Measurements from ENCODE around the gene DNAH7.

Gene DNAH7

DNA sequence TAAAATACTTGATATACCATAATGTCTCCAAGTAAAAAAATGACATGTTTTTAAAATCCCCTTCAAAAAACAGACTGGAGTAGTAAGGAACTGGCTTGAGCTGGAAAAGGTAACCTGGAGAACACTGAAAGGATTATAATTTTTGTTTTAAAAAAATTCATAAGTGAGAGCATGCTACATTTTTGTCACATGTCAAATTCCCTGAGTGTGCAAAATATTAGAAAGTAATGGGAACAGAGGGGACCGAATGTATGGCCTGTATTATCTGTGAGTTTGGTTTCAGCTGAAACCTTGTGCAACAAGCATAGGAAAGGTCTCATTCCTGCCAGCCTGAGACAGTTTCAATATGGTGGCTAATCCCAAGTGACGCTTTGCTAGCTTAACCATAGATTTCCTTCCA lies 209.1 kb downstream of the DNAH7 start:
- no peak overlapping the region for H3K27ac Mint-ChIP-seq
- H3K4me1 Mint-ChIP-seq (ENCODE audit: low read depth in 2 of 2), result no peaks in the 10 kb centered on the region

GRCh38 chr2:195857132-195857531 lies 211.5 kb downstream of the DNAH7 start:
- ATAC-seq (replicated peaks), result no peak
- no peaks in the 10 kb centered on the region for H3K4me1 Mint-ChIP-seq (ENCODE audit: low read depth in 2 of 2)
- no peak overlapping the region for H3K4me3 Mint-ChIP-seq
- H3K27ac Mint-ChIP-seq, result no peak overlapping the region
- H3K36me3 Mint-ChIP-seq (ENCODE audit: insufficient read depth), result no peaks in the 10 kb centered on the region
- no peaks in the 10 kb centered on the region for H3K9me3 Mint-ChIP-seq
- peaks cover 15 to 16% of the 10 kb centered on the region in 2 donors for H3K27me3 Mint-ChIP-seq
- no peak for DNase-seq

More for the DNA sequence above, 209.1 kb downstream of the DNAH7 start:
- no peak for ATAC-seq (replicated peaks)
- Mint-ChIP-seq H3K4me3 (no peak overlapping the region), H3K27me3 (peaks cover 32 to 34% of the 10 kb centered on the region in 2 donors), H3K36me3 (ENCODE audit: insufficient read depth) (no peaks in the 10 kb centered on the region), H3K9me3 (no peaks in the 10 kb centered on the region)
- DNase-seq, result no peak

DNA sequence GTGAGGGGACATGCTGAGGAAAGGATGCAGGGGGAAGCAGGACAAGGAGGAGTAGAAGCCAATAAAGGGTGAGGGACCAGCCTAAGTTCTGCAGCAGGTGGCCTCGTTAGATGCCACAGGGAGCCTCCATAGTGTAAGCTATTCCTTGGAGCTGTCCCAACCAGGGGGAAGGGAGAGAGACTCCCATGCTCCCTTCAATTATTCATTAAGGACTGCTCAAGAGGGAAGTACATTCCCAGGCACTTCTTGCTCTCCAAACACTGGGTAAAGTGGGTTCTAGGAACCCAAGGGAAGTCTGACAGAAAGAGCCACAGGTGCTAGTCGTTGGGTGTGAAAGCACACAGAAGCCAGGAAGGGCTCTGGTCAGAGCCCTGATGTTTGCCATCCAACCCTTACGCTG lies 217.9 kb downstream of the DNAH7 start:
- H3K4me1 Mint-ChIP-seq (ENCODE audit: low read depth in 2 of 2), result peaks cover 0 to 2% of the 10 kb centered on the region in 2 donors
- no peak overlapping the region for H3K27ac Mint-ChIP-seq
- H3K9me3 Mint-ChIP-seq, result no peaks in the 10 kb centered on the region
- H3K4me3 Mint-ChIP-seq, result no peak overlapping the region
- DNase-seq (no peak), ATAC-seq (replicated peaks) (no peak)
- no peaks in the 10 kb centered on the region for H3K36me3 Mint-ChIP-seq (ENCODE audit: insufficient read depth)
- H3K27me3 Mint-ChIP-seq, result peaks cover 12 to 20% of the 10 kb centered on the region in 2 donors

- Mint-ChIP-seq H3K27me3 (peaks cover 12 to 20% of the 10 kb centered on the region in 2 donors), H3K4me3 (no peak overlapping the region), H3K9me3 (no peaks in the 10 kb centered on the region), H3K27ac (no peak overlapping the region), H3K4me1 (ENCODE audit: low read depth in 2 of 2) (peaks cover 0 to 2% of the 10 kb centered on the region in 2 donors), H3K36me3 (ENCODE audit: insufficient read depth) (no peaks in the 10 kb centered on the region)
- no peak for DNase-seq
- ATAC-seq (replicated peaks), result no peak
Measured at GRCh38 chr2:195848119-195848899, 220.3 kb downstream of the DNAH7 start.

- H3K27me3 Mint-ChIP-seq, result peaks cover 0 to 5% of the 10 kb centered on the region in 2 donors
- H3K4me3 Mint-ChIP-seq, result peak overlapping the region; percentile 13
- ATAC-seq (replicated peaks) (no peak), DNase-seq (no peak)
- peak overlapping the region in 1 of 2 donors; percentile 51 for H3K27ac Mint-ChIP-seq
- H3K9me3 Mint-ChIP-seq, result no peaks in the 10 kb centered on the region
- H3K36me3 Mint-ChIP-seq (ENCODE audit: insufficient read depth), result no peaks in the 10 kb centered on the region
- peaks cover 0 to 2% of the 10 kb centered on the region in 2 donors for H3K4me1 Mint-ChIP-seq (ENCODE audit: low read depth in 2 of 2)
Measured at GRCh38 chr2:195842932-195843331, 225.7 kb downstream of the DNAH7 start.

- no peaks in the 10 kb centered on the region for H3K36me3 Mint-ChIP-seq (ENCODE audit: insufficient read depth)
- peaks cover 0 to 25% of the 10 kb centered on the region in 2 donors for H3K27me3 Mint-ChIP-seq
- ATAC-seq (replicated peaks) (no peak), DNase-seq (no peak)
- peaks cover 0 to 2% of the 10 kb centered on the region in 2 donors for H3K4me1 Mint-ChIP-seq (ENCODE audit: low read depth in 2 of 2)
- H3K4me3 Mint-ChIP-seq, result no peak overlapping the region
- H3K27ac Mint-ChIP-seq, result no peak overlapping the region
- no peaks in the 10 kb centered on the region for H3K9me3 Mint-ChIP-seq
Measured at GRCh38 chr2:195838002-195838401, 230.6 kb downstream of the DNAH7 start.

DNA sequence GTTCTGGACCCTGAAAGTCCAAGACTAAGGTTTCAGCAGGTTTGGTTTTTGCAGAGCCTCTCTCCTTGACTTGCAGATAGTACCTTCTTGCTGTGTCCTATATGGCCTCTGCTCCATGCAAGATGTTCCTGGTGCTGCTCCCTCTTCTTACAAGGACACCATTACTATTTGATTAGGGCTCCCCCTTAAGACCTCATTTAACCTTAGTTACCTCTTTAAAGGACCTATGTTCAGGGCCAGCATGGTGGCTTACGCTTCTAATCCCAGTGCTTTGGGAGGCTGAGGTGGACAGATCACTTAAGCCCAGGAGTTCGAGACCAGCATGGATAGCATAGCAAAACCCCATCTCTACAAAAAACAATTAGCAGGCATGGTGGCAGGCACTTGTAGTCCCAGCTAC lies 232.6 kb downstream of the DNAH7 start:
- DNase-seq (no peak), ATAC-seq (replicated peaks) (no peak)
- Mint-ChIP-seq H3K27ac (no peak overlapping the region), H3K36me3 (ENCODE audit: insufficient read depth) (no peaks in the 10 kb centered on the region), H3K27me3 (peaks cover 0 to 34% of the 10 kb centered on the region in 2 donors), H3K9me3 (no peaks in the 10 kb centered on the region), H3K4me3 (no peak overlapping the region), H3K4me1 (ENCODE audit: low read depth in 2 of 2) (no peaks in the 10 kb centered on the region)

DNA sequence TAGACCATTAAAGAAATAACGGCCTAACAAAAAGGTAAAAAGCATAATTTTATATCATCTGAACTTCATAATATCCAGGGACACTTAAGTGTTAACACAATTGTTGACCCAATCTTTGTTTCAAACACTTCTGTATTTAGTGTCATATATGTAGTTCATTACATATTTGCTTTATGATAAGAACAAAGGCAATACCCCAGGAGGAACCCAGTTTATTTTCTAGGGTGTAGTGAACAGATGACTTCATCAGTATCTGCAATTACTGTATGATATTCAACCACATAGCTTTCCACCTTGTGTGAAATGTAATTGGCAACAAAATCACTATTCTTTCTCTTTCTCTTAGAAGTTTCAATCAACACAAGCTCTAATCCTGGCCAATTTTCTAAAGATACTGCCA lies 233.8 kb downstream of the DNAH7 start:
- H3K27ac Mint-ChIP-seq, result no peak overlapping the region
- peaks cover 0 to 45% of the 10 kb centered on the region in 2 donors for H3K27me3 Mint-ChIP-seq
- no peaks in the 10 kb centered on the region for H3K9me3 Mint-ChIP-seq

GRCh38 chr2:195830968-195831950 lies 237.4 kb downstream of the DNAH7 start:
- Mint-ChIP-seq H3K27me3 (peaks cover 0 to 32% of the 10 kb centered on the region in 2 donors), H3K4me3 (no peak overlapping the region), H3K9me3 (no peaks in the 10 kb centered on the region), H3K4me1 (ENCODE audit: low read depth in 2 of 2) (no peaks in the 10 kb centered on the region), H3K27ac (no peak overlapping the region), H3K36me3 (ENCODE audit: insufficient read depth) (no peaks in the 10 kb centered on the region)
- DNase-seq, result no peak
- no peak for ATAC-seq (replicated peaks)

More for the DNA sequence above, 233.8 kb downstream of the DNAH7 start:
- no peaks in the 10 kb centered on the region for H3K4me1 Mint-ChIP-seq (ENCODE audit: low read depth in 2 of 2)
- DNase-seq (no peak), ATAC-seq (replicated peaks) (no peak)
- no peaks in the 10 kb centered on the region for H3K36me3 Mint-ChIP-seq (ENCODE audit: insufficient read depth)
- H3K4me3 Mint-ChIP-seq, result no peak overlapping the region

GRCh38 chr2:195824478-195824877 lies 244.2 kb downstream of the DNAH7 start:
- Mint-ChIP-seq H3K4me1 (ENCODE audit: low read depth in 2 of 2) (no peaks in the 10 kb centered on the region), H3K27ac (no peak overlapping the region), H3K9me3 (no peaks in the 10 kb centered on the region), H3K36me3 (ENCODE audit: insufficient read depth) (no peaks in the 10 kb centered on the region), H3K4me3 (no peak overlapping the region), H3K27me3 (peaks cover 5 to 7% of the 10 kb centered on the region in 2 donors)
- ATAC-seq (replicated peaks) (no peak), DNase-seq (no peak)

- no peaks in the 10 kb centered on the region for H3K9me3 Mint-ChIP-seq
Measured at GRCh38 chr2:195823206-195823605, 245.4 kb downstream of the DNAH7 start.

GRCh38 chr2:195821566-195821932 lies 247.1 kb downstream of the DNAH7 start:
- no peak overlapping the region for H3K27ac Mint-ChIP-seq
- ATAC-seq (replicated peaks) (no peak), DNase-seq (no peak)
- peaks cover 12% of the 10 kb centered on the region in 2 donors for H3K27me3 Mint-ChIP-seq
- H3K36me3 Mint-ChIP-seq (ENCODE audit: insufficient read depth), result no peaks in the 10 kb centered on the region
- H3K4me3 Mint-ChIP-seq, result no peak overlapping the region
- no peaks in the 10 kb centered on the region for H3K4me1 Mint-ChIP-seq (ENCODE audit: low read depth in 2 of 2)
- no peaks in the 10 kb centered on the region for H3K9me3 Mint-ChIP-seq

More at GRCh38 chr2:195823206-195823605, 245.4 kb downstream of the DNAH7 start:
- Mint-ChIP-seq H3K36me3 (ENCODE audit: insufficient read depth) (no peaks in the 10 kb centered on the region), H3K4me3 (no peak overlapping the region), H3K27me3 (peaks cover 12% of the 10 kb centered on the region in 2 donors), H3K4me1 (ENCODE audit: low read depth in 2 of 2) (no peaks in the 10 kb centered on the region), H3K27ac (no peak overlapping the region)
- ATAC-seq (replicated peaks), result no peak
- no peak for DNase-seq

- Mint-ChIP-seq H3K4me3 (no peak overlapping the region), H3K27ac (no peak overlapping the region), H3K27me3 (peaks cover 12% of the 10 kb centered on the region in 2 donors), H3K4me1 (ENCODE audit: low read depth in 2 of 2) (no peaks in the 10 kb centered on the region), H3K36me3 (ENCODE audit: insufficient read depth) (no peaks in the 10 kb centered on the region), H3K9me3 (no peaks in the 10 kb centered on the region)
- no peak for ATAC-seq (replicated peaks)
- no peak for DNase-seq
Measured at GRCh38 chr2:195820867-195821565, 247.6 kb downstream of the DNAH7 start.
